Adrenal gland (tissue), 19 donors: ENCODE measurements around the gene STX3. TPM values are rescaled to one million over a fixed set of nuclear protein-coding genes. Genes with fewer than 3 reads are reported as not detected.

Experiments
- DNase-seq, 7 donors: peaks; one replicate each; pipeline ENCODE4 v3.0.0-alpha.2; 2019 to 2020
- H3K27ac ChIP-seq, 5 donors: fragments of 200-600 bp; sonication (generic) in 4 of 5; 1 replicate in 3 of 5; 2 replicates in 2 of 5; pipeline versions ENCODE4 v1.5.1 to v1.8.0; 2016 to 2020; ENCODE audit warnings: mild to moderate bottlenecking in 1 of 5
- H3K27me3 ChIP-seq: fragments of 200-600 bp; 2 replicates; pipeline ENCODE4 v1.8.0; 2021
- H3K36me3 ChIP-seq, 2 donors: fragments of 200-600 bp; replicated peaks in 1 of 2; 1 replicate in 1 of 2; 2 replicates in 1 of 2; pipeline versions ENCODE4 v1.5.1 to v1.8.0; 2018 to 2022
- H3K4me1 ChIP-seq, 2 donors: fragments of 200-600 bp; replicated peaks in 1 of 2; 1 replicate in 1 of 2; 2 replicates in 1 of 2; pipeline versions ENCODE4 v1.5.1 to v1.8.0; 2018 to 2021
- H3K4me3 ChIP-seq, 4 donors: fragments of 200-600 bp; sonication (generic) in 3 of 4; one replicate each; pipeline ENCODE4 v1.5.1; 2016 to 2018
- H3K9me3 ChIP-seq, 3 donors: fragments of 200-600 bp; sonication (generic) in 1 of 3; replicated peaks in 1 of 3; 1 replicate in 2 of 3; 2 replicates in 1 of 3; pipeline versions ENCODE4 v1.5.1 to v1.8.0; 2016 to 2021
- CTCF ChIP-seq, 6 experiments: fragments of 450-650 bp in 4 of 6; fragments of 200-600 bp in 2 of 6; sonication (generic) in 1 of 6; IDR thresholded peaks; 1 replicate in 5 of 6; 2 replicates in 1 of 6; pipeline versions ENCODE4 v1.5.1 to v1.8.0; 2016 to 2021; ENCODE audit warnings: antibody characterized with exemption in 6 of 6, mild to moderate bottlenecking in 2 of 6, moderate library complexity in 1 of 6
- POLR2A ChIP-seq, 2 donors: fragments of 450-650 bp; IDR thresholded peaks; one replicate each; pipeline ENCODE4 v1.6.1; 2017; ENCODE audit warnings: antibody characterized with exemption in 2 of 2, mild to moderate bottlenecking in 2 of 2, moderate library complexity in 1 of 2
- WGBS, 4 donors: extraction: QIAGEN DNeasy Blood & Tissue Kit in 2 of 4; methylation state at CpG; one replicate each; pipeline versions ENCODE4 v1.1.5 to v1.1.7; 2013 to 2017; 5-methylcytosine and 5-hydroxymethylcytosine counted together
- intact Hi-C, 2 donors: fragments of 100-400 bp; cut with DNase I; formaldehyde crosslinking; loops; one replicate each; pipeline versions ENCODE4 v1.14.1 to v1.15.0; 2022 to 2023
- long read RNA-seq, 10 donors: library from polyadenylated mRNA in 3 of 10; unstranded in 2 of 10; stranded (forward) in 1 of 10; transcript quantifications; one replicate each; pipeline ENCODE4 v2.0.0 and lab custom pipeline, GENCODE V29; 2021 to 2026
- polyA plus RNA-seq, 3 donors: library from polyadenylated mRNA; stranded (reverse); fragments of 200-250 nt in 2 of 3; fragments of 350-450 nt in 1 of 3; fragmentation: Illumina TruSeq in 1 of 3; extraction: RNeasy Lipid Tissue Mini Kit (QIAGEN cat#74804) in 1 of 3; gene quantifications; one replicate each; pipeline ENCODE4 v1.2.3, GENCODE V29; 2013 to 2014
- total RNA-seq, 9 donors: library from RNA; depleted of rRNA in 4 of 9; stranded (reverse); fragments of >200 nt in 4 of 9; fragments of 120-200 nt in 1 of 9; fragmentation: NEBNext Ultra II Directional in 1 of 9; extraction: Animal tissue kit (Norgen Biotek cat#: 25700) in 1 of 9; gene quantifications; one replicate each; pipeline versions ENCODE4 v1.1.0 to v1.2.4, GENCODE V29; 2013 to 2023
- donor health status: healthy with polysubstance abuse.
- donor health status: Bipolar disorder and iron deficiency.
- donor health status: DM: yes; HTN: yes; CAD: no.
- donor health status: DM: no; HTN: no; CAD: no.
- donor health status: DM: no; HTN: no; CAD: no.
- donor health status: DM: yes; HTN: yes; CAD: no.

STX3 gene
- total RNA-seq (10 to 100 TPM; 18.4 to 63.2 (median 43.2) TPM), polyA plus RNA-seq (10 to 100 TPM; 12.3 to 26.3 (median 24.7) TPM)
- long read RNA-seq, donor 1, transcript STX3-201 (11 exons, 3,299 nt), result major isoform, 5 of 154 reads
- long read RNA-seq, donor 1, partial matches to known transcripts, result 147 of 154 reads
- long read RNA-seq, donor 1, other reads (novel, unspliced or antisense), result 0 of 154 reads
- long read RNA-seq, donor 2, transcript STX3-201 (11 exons, 3,299 nt), result major isoform, 8 of 18 reads
- long read RNA-seq, donor 2, partial matches to known transcripts, result 7 of 18 reads
- long read RNA-seq, donor 2, other reads (novel, unspliced or antisense), result 0 of 18 reads
- long read RNA-seq, donor 3, transcript STX3-201 (11 exons, 3,299 nt), result major isoform, 8 of 9 reads
- long read RNA-seq, donor 3, partial matches to known transcripts, result 0 of 9 reads
- long read RNA-seq, donor 3, other reads (novel, unspliced or antisense), result 0 of 9 reads
- long read RNA-seq, donor 4, transcript STX3-201 (11 exons, 3,299 nt), result major isoform, 7 of 19 reads
- long read RNA-seq, donor 4, partial matches to known transcripts, result 2 of 19 reads
- long read RNA-seq, donor 4, other reads (novel, unspliced or antisense), result 5 of 19 reads
- long read RNA-seq, donor 5, transcript STX3-201 (11 exons, 3,299 nt), result major isoform, 57 of 83 reads
- long read RNA-seq, donor 5, transcript STX3-203 (10 exons, 1,571 nt), result minor isoform, 8 of 83 reads
- long read RNA-seq, donor 5, partial matches to known transcripts, result 4 of 83 reads
- long read RNA-seq, donor 5, other reads (novel, unspliced or antisense), result 13 of 83 reads
- long read RNA-seq, donor 6, partial matches to known transcripts, result 0 of 5 reads
- long read RNA-seq, donor 6, other reads (novel, unspliced or antisense), result 2 of 5 reads
- long read RNA-seq, donor 7, result 0 reads
- long read RNA-seq, donor 8, transcript STX3-201 (11 exons, 3,299 nt), result major isoform, 16 of 36 reads
- long read RNA-seq, donor 8, partial matches to known transcripts, result 17 of 36 reads
- long read RNA-seq, donor 8, other reads (novel, unspliced or antisense), result 0 of 36 reads
- long read RNA-seq, donor 9, transcript STX3-201 (11 exons, 3,299 nt), result major isoform, 6 of 7 reads
- long read RNA-seq, donor 9, partial matches to known transcripts, result 0 of 7 reads
- long read RNA-seq, donor 9, other reads (novel, unspliced or antisense), result 0 of 7 reads
- long read RNA-seq, donor 10, partial matches to known transcripts, result 0 of 2 reads
- long read RNA-seq, donor 10, other reads (novel, unspliced or antisense), result 0 of 2 reads

- H3K27ac ChIP-seq, result peak within 1 kb of the TSS; percentile 86 to 98 (median 95)
- intact Hi-C loops, result loop anchor here in 1 of 2 donors (2.0 kb wide), 1 partner anchor 50 kb away; no protein-coding TSS in a partner anchor
- peak within 1 kb of the TSS; percentile 89 to 97 (median 91) for H3K4me3 ChIP-seq
- H3K4me1 ChIP-seq, result peaks cover 12 to 17% of the 10 kb centered on the region in 2 donors
- WGBS, 4 donors, result 0 to 1% (median 0%) methylated on average over 7 to 80 of the region's 80 CpGs
- no peaks in the 10 kb centered on the region for H3K27me3 ChIP-seq
- peak; percentile 70 to 82 (median 80) for DNase-seq
- TF ChIP-seq POLR2A (IDR thresholded peaks at IDR 0.05) (peak; percentile 63 to 76), CTCF (IDR thresholded peaks at IDR 0.05) (no peak)
- H3K36me3 ChIP-seq, result no peaks in the 10 kb centered on the region
- H3K9me3 ChIP-seq, result no peaks in the 10 kb centered on the region
Observed at GRCh38 chr11:59754859-59755700, at the start of gene STX3. Gene STX3, plus strand, starts transcription at chr11:59755376. Its CDS starts 230 bp downstream, at chr11:59755606.

GRCh38 chr11:59706518-59707285, 48.5 kb upstream of the STX3 start:
- Histone ChIP-seq H3K36me3 (no peaks in the 10 kb centered on the region), H3K9me3 (no peaks in the 10 kb centered on the region), H3K27ac (no peak overlapping the region), H3K27me3 (no peaks in the 10 kb centered on the region), H3K4me1 (no peaks in the 10 kb centered on the region), H3K4me3 (no peak overlapping the region)
- intact Hi-C loops, result no loop called here
- 70 to 85% (median 83%) methylated on average over 5 of the region's 5 CpGs for WGBS, 4 donors
- DNase-seq, result no peak
- TF ChIP-seq CTCF (IDR thresholded peaks at IDR 0.05), result no peak
- no peak for TF ChIP-seq POLR2A (IDR thresholded peaks at IDR 0.05)

GRCh38 chr11:59707371-59707770, 47.8 kb upstream of the STX3 start:
- H3K27me3 ChIP-seq, result no peaks in the 10 kb centered on the region
- TF ChIP-seq CTCF (IDR thresholded peaks at IDR 0.05) (no peak), POLR2A (IDR thresholded peaks at IDR 0.05) (no peak)
- DNase-seq, result no peak
- no peak overlapping the region for H3K4me3 ChIP-seq
- H3K27ac ChIP-seq, result no peak overlapping the region
- intact Hi-C loops, result no loop called here
- 47 to 60% (median 57%) methylated on average over 1 of the region's 1 CpG for WGBS, 4 donors
- H3K4me1 ChIP-seq, result no peaks in the 10 kb centered on the region
- H3K9me3 ChIP-seq, result no peaks in the 10 kb centered on the region
- H3K36me3 ChIP-seq, result no peaks in the 10 kb centered on the region
